ENCODE results near the gene HBP1.
"Not testable (repeated sequence)": the region's sequence is repeated elsewhere in the genome, so short reads cannot be mapped to it uniquely, and the experiment has no call there.

HBP1 gene, protein sequence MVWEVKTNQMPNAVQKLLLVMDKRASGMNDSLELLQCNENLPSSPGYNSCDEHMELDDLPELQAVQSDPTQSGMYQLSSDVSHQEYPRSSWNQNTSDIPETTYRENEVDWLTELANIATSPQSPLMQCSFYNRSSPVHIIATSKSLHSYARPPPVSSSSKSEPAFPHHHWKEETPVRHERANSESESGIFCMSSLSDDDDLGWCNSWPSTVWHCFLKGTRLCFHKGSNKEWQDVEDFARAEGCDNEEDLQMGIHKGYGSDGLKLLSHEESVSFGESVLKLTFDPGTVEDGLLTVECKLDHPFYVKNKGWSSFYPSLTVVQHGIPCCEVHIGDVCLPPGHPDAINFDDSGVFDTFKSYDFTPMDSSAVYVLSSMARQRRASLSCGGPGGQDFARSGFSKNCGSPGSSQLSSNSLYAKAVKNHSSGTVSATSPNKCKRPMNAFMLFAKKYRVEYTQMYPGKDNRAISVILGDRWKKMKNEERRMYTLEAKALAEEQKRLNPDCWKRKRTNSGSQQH

DNA sequence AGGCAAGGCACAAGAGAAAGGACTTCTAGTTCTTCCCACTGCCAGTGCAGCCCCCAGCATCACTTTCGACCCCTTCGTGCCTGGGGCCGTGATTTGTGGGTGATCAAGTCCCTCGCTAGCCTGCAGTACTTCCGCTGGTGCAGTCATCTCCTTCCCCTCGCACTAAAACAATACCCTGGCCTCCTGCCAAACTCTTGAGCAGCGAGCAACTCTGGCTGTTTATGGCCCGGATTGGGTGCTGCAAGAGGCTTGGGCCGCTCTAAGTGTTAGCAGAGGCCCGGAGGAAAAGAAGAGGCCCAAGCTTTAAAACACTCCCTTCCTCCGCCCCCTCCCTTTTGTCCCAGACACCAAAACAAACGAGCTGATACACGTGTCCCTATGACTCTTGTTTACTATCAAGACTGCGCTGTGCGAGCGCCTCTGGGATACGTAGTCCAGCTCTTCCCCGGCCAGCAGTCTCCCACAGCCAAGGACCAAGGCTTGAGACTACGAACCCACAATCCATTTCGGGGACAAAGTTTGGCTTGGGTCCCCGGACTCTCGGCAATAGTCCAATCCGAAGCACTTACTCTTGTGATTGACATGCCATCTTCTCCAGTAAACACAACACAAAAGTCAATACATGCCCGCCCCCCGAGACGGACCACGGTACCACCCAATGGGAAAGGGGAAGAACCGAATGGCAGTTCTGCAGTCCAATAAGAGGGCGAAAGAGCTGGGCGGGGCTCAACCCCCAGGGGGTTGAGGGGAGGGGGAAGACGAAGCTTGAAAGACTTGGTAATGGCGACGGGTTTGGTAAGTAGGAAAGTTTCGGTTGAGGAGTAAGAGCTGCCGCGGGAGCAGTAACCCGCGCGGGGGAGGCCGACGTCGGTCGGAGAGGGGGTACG lies at the start of gene HBP1:
HBP1 (plus strand) TSS at position 771 of the 887 bp plus-strand sequence. CDS start 10,891 bp downstream, outside the sequence.
- FAIRE-seq (peak; percentile 100), DNase-seq (ENCODE audit: extremely low spot score, insufficient read length, low read depth) (peak; percentile 85)

DNA sequence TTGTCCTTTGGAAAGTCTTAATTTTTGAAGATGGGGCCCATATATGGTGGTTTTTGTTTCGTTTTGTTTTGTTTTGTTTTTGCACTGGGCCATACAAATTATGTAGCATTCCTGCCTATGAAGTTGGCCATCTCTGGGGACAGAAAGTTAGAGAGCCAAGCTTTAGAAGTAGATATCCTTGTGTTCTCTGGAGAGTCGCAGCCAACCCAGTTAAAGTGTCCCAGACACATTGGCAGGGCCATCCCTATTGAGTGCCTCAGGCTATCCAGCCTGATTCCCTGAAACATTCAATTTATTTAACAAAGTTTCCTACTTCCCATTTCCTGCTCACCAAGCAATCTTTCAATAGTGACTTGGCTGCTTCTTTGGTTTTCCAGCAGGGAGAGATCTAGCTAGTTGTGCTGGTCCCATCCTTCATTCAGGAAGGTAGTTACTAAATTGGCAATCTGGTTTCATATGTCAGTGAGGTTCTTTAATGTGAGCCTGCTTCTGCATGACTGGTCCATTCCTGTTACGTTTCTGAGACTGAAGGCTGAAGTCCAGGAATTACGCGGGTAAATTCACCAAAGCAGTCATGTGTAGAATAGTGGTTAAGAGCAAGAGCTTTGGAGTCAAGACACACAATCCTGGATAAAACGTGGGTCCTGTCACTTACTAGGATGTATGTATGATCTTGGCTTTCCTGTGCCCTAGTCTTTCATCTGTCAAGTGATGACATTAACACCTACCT lies 49.3 kb upstream of the HBP1 start:
- no peak for FAIRE-seq
- DNase-seq (ENCODE audit: extremely low spot score, insufficient read length, low read depth): no peak

DNA sequence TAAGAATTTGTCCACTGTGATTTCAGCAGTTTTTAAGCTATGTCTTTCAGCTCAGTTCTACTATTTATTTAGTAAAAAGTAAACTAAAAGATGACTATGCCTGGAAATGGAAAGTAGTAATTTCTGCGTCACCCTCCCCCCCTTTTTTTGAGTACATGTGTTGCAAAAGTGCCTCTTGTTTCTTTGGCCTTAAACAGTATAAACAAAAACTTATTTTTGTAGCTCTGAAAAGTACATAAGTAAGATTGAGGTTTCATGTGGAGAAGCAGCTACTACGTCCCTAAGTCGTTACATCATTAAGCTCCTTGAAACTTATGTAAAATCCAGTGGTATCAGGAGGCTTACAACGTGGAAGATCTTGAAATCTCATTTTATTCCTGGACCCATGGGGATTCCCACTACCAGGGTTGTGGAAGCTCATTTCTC lies 46.3 kb upstream of the HBP1 start:
- DNase-seq (ENCODE audit: extremely low spot score, insufficient read length, low read depth) (no peak), FAIRE-seq (no peak)

DNA sequence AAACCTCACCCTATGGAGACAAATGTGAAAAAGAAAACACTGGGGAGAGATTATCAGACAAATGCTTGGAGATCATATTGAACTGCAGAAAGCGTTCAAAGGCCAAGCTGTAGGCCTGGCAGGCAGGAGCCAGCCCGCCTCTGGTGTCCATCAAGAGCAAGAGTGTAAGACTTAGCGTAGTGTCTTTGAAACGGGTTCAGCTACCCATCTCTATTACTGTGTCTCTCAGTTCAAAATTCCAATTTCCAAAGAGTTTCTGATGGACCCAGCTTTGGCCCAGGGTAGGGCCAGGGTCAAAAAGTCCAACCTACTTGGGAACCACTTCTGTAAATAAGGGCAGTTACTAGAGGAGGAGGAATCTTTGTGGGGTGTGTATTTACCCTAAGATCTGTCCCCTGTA lies 45.4 kb upstream of the HBP1 start:
- no peak for DNase-seq (ENCODE audit: extremely low spot score, insufficient read length, low read depth)
- no peak for FAIRE-seq

DNA sequence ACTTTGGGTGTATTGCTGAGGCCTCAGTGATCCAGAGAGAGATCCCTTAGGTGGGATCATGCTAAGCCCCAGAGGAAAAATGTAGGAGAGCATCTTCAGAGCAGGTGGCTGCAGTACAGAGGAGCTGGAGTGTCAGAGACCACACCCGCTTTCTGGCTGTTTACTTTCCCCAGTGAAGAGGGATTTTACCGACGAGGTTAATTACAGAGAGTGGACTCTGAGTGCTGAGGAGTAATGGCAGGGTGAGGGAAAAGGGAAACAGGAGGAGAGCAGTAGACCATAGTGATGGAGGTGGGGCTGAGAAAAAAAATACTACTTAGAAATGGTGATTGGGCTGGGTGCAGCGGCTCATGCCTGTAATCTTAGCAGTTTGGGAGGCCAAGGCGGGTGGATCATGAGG lies 43.3 kb upstream of the HBP1 start:
- DNase-seq (ENCODE audit: extremely low spot score, insufficient read length, low read depth) (no peak), FAIRE-seq (no peak)

DNA sequence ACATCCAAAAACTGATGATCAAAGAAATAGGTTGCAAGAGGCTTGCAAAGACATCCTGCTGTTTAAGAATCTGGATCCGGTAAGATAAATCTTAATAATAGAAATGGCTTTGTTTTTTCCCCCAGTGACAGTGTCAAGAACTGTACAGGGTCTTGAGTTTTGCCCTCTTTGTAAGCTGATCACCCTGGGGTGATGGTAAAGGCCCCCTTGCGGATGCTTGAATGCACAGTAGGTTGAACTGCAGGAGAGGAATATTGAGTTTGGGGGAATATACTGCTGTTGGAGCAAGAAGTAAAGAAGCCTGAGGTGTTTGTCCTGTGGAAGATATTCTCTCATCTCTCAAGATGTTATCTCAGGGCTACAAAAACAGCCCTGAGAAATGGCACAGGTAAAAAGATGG lies 40.6 kb upstream of the HBP1 start:
- FAIRE-seq: no peak
- no peak for DNase-seq (ENCODE audit: extremely low spot score, insufficient read length, low read depth)

DNA sequence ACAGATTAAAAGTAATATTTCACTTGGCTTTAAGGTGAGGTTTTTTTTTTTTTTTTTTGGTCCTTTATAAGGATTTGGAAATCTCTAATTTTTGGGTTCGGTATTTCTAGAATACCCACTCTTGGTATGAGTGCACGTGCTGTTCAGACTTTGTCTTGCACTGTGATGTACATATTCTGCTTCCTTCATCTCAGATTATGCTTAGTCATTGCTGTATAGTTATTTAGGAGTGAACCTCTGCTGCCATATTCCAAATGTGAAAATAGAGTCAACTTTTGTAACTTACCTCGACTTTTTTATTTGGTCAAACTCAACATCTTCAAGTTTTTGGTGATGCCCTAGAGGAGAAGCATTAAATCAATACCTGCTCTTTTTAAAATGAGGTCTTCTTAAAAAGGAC lies 40.1 kb upstream of the HBP1 start:
- FAIRE-seq (no peak), DNase-seq (ENCODE audit: extremely low spot score, insufficient read length, low read depth) (no peak)

DNA sequence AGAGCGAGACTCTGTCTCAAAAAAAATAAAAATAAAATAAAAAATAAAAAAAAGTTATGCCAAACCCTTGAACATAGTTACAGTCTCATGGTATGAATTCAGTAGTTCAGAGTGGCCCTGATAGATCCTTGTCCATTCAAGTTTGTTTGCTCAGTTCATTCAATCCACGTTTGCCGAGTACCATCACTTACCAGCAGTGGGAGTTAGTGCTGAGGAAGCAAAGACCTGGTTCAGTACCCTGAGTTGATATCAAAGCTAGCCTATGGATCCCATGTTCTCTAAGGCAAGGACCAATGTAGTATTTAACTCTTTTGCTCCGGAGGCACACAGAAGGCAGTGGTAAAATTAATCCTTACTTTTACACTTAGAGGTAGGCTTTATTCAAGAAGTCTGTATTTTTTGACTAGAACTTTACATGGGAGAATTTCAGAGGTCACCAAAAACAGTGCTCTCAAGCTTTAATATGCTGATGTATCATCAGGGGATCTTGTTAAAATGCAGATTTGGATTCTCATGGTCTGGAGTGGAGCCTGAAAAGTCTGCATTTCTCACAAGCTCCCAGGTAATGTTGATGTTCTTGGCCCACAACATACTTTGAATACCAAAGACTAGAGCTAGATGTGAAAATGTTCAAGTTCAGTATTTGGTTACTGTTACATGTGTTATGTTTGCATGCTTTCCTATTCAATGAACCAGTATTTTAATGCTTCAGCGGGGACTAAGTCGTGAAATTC lies 38.1 kb upstream of the HBP1 start:
- DNase-seq (ENCODE audit: extremely low spot score, insufficient read length, low read depth) (no peak), FAIRE-seq (no peak)

DNA sequence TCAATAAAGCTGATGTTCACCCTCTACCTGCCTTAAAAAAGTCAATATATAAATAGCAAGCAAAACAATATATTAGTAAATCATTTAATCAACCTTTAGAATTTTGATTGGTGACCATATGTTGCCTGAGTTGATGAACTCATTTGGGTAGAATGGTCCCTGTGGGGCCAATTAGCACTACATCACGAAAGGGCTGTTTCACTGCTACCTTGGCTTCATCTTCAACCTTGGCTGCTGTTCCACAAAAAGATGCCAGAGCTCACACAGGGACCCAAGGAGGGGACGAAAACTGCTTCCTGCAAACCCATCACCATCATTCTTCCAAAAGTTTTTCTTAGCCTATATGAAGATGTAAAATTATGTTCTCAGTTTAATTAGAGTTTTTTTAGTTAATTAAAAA lies 35.4 kb upstream of the HBP1 start:
- FAIRE-seq (no peak), DNase-seq (ENCODE audit: extremely low spot score, insufficient read length, low read depth) (no peak)

DNA sequence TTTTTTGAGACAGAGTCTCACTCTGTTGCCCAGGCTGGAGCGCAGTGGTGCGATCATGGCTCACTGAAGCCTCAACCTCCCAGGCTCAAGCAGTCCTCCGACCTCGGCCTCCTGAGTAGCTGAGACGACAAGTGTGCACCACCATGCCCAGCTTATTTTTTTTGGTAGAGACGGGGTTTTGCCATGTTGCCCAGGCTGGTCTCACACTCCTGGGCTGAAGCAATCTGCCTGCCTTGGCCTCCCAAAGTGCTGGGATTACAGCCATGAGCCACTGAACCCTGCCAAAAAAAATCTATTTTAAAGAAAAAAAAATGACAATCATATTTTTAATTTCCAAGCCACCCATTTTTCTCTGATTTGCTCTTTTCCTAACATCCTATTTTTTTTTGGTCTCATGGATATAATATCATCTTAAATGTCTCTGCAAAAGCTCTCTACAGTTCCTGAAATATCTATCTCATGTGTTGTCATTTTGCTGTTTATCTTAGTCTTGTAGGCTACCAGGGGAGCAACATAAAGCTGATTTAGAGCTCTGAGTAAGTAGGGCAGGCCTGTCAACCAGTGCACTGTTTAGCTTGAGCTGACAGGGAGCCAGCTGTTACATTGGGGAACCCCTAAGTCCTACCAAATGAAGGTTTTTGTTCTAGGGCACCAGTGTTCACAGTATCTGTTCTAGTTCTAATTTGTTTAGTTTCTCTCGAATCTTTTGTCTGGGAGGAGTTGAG lies 29.9 kb upstream of the HBP1 start:
- FAIRE-seq (no peak), DNase-seq (ENCODE audit: extremely low spot score, insufficient read length, low read depth) (no peak)

DNA sequence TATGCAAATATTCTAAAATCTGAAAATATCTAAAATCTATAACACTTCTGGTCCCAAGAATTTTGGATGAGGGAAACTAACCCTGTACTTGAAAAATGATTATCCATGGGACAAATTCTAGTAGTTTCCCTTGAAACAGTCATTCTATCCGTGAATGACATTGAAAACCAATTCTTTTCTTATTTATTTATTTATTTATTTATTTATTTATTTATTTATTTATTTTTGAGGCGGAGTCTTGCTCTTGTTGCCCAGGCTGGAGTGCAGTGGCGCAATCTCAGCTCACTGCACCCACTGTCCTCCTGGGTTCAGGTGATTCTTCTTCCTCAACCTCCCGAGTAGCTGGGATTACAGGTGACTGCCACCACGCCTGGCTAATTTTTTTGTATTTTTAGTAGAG lies 24.9 kb upstream of the HBP1 start:
- FAIRE-seq; DNase-seq (ENCODE audit: extremely low spot score, insufficient read length, low read depth): not testable (repeated sequence)

DNA sequence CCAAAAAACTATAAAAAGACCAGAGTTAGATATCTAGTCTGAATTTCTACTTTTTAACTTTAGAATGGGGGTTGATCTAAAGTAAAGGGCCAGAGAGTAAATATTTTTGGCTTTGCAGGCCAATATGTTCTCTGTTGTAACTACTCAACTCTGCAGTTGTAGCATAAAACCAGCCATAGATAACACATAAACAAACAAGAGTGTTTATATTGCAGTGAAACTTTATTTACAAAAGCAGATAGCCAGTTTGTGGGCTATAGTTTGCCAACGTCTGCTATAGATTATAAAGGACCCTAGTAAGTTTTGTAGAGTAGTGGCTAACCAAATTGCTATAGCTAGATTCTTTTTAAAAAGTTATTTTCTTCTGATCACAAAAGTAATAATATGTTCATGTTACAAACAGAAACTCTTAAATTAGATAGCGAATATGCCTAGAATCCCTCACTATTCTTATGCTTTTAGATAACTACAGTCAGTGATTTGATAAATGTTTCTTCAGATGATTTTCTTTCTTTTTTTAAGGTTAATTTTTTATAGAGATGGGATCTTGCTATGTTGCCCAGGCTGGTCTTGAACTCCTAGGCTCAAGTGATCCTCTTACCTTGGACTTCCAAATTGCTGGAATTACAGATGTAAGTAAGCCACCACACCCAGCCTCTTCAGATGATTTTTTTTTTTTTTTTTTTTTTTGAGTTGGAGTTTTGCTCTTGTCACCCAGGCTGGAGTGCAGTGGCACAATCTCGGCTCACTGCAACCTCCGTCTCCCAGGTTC lies 23.6 kb upstream of the HBP1 start:
- DNase-seq (ENCODE audit: extremely low spot score, insufficient read length, low read depth): no peak
- no peak for FAIRE-seq

DNA sequence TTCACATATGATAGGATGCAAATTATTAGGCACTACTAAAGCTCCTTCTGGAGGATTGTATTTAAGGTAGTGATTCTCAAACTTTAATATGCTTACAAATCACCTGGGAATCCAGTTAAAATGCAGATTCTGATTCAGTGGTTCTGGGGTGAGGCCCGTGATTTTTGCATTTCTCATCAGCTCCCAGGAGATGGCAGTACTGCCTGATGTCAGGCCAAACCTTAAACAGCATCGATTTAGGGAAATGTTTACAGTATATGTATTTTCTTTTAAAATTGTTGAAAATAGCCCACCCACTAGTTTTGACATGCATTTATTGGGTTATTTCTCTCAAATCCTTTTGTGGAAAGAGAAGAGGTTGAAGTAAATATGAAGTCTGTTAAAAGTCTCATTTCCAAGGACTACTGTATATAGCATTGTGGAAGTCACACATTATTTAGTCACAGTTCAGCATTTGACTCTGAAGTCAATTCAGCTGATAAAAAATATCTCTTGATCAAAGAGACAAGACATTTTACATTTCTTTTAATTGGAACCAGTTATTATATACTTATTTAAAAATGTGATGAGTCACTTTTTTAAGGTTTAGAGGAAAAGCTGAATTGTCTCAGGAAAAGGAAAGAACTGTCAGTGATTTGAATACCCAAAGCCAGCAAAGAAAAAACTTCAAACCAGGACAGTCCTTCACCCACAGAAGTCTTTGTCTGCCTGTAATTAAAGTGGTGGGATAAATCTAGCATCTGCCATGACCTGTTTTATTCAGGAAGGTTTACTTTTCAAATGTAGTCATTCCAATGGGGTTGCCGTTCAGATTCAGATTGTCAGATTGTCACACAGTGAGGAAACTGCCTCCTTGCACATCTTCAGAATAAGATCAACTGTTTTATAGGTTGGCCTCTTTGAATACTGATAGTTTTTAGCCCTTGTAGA lies 21.1 kb upstream of the HBP1 start:
- DNase-seq (ENCODE audit: extremely low spot score, insufficient read length, low read depth) (no peak), FAIRE-seq (peak; percentile 82)

DNA sequence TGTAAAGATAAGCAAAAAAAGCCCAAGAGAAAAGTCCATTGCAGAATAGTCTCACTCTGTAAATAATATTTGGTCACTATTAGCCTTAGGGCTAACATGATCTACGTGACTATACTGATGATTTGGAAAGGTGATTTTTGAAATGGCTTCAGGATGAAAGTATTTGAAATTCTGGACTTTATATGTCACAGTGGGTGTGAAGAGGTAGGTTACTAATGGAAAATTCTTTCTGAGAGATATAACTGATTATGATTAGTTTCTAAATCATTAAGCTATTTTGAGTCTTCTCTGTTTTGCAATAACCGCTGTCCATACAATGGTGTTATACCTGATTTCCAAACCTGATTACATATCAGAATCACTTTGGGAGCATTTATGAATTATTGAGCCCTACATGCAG lies 20.1 kb upstream of the HBP1 start:
- DNase-seq (ENCODE audit: extremely low spot score, insufficient read length, low read depth) (no peak), FAIRE-seq (no peak)

DNA sequence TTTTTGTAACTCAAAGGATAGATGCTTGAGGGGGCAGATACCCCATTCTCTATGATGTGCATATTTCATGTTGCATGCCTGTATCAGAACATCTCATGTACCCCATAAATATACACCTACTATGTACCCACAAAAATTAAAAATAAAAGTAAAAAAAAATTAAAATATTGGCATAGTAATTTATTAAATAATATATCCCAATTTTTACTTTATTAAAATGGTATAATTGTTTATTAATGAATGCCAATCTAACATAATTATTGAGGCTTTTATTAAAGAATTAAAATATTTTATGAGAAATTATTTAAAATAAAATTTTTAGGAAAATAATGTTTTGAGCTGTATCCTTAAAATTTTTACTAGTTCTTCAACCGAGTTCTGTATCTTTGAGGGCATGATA lies 18.9 kb upstream of the HBP1 start:
- FAIRE-seq (no peak), DNase-seq (ENCODE audit: extremely low spot score, insufficient read length, low read depth) (no peak)

DNA sequence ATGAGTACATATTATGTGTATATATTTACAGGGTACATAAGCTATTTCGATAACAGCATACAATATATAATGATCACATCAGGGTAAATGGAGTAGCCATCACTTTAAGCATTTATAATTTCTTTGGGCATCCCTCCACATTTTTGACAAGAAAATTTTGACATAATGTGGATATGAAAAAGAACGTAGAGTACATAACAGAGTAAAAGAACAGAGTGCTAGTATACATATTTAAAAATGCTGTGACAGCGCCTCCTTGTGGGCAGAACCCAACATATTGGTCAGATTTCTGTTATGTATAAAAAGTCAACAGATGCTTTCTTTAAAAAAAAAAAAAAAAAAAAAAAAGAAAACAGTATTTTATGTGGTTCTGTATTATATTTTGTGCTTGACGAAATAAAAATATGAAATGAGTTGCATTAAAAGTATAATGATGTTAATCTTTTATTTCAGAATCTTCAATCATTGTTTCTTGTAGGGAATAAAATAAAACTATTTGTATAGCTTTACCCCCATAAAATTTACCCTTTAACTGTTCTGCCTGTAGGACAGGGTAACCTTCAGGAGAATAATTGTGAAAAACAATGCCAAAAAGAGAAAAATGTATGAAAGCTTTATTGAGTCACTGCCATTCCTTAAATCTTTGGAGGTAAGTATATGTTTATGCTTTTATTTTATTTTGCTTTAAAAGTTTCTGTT lies 18.3 kb upstream of the HBP1 start:
- no peak for DNase-seq (ENCODE audit: extremely low spot score, insufficient read length, low read depth)
- peak; percentile 44 for FAIRE-seq

DNA sequence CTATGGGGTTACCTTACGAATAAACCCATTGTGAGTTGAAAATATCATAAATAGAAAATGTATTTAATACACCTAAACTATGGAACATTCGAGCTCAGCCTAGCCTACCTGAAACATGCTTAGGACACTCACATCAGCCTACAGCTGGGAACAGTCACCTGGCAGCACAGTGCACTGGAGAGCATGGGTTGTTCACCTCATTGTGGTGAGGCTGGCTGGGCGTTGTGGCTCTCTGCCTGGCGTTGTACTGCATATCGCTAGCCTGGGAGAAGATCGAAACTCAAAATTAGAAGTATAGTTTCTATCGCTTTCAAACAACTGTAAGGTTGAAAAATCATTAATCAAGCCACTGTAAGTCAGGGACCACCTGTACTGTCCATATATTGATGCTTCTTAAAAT lies 17.3 kb upstream of the HBP1 start:
- DNase-seq (ENCODE audit: extremely low spot score, insufficient read length, low read depth) (no peak), FAIRE-seq (no peak)

Data from GM18507 (cell line).